ENCODE data around the gene LAMA3. TPM values are rescaled to one million over a fixed set of nuclear protein-coding genes. Genes with fewer than 3 reads are reported as not detected.

LAMA3 gene
- total and polyA plus RNA-seq, 8 donors, result 2.1 to 13.9 (median 5.1) TPM

GRCh38 chr18:23897733-23898132, 208.5 kb downstream of the LAMA3 start:
- intact Hi-C loops (cut with DNase I), result no loop called here
- ATAC-seq (no peak), FAIRE-seq (no peak), DNase-seq (no peak)
- no peaks in the 10 kb centered on the region for H3K27me3 ChIP-seq
- 74 to 75% methylated on average over 5 of the region's 5 CpGs for WGBS, 2 donors
- H3K27ac ChIP-seq, result no peak overlapping the region
- no peak overlapping the region for H3K4me3 ChIP-seq
- H3K36me3 ChIP-seq, result no peaks in the 10 kb centered on the region
- no peak for TF ChIP-seq CTCF (IDR thresholded peaks at IDR 0.05)
- H3K4me1 ChIP-seq, result no peaks in the 10 kb centered on the region
- no peaks in the 10 kb centered on the region for H3K9me3 ChIP-seq

DNA sequence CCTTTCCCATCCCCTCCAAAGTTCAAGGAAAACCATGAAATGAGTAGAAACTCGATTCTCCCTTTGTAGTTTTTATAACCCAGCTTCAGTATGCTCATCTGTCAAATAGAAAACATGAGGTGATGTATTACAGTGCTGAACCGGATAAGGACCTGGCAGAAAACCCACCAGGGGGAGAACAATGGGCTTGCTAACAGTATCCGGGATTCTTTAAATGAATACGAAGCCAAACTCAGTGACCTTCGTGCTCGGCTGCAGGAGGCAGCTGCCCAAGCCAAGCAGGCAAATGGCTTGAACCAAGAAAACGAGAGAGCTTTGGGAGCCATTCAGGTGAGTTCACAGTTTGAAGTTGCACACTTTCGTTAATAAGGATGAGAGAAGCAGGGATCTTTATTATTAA, 211.7 kb downstream of the LAMA3 start:
- WGBS, 2 donors, result 32 to 49% methylated on average over 8 of the region's 8 CpGs
- intact Hi-C loops (cut with DNase I), result no loop called here
- no peak for FAIRE-seq
- peak overlapping the region in 1 of 4 donors; percentile 10 for H3K27ac ChIP-seq
- no peaks in the 10 kb centered on the region for H3K9me3 ChIP-seq
- peak in 2 of 4 donors; percentile 62 to 64 for ATAC-seq
- peak in 1 of 6 donors; percentile 24 for DNase-seq
- no peak for TF ChIP-seq CTCF (IDR thresholded peaks at IDR 0.05)
- no peak overlapping the region for H3K4me3 ChIP-seq
- H3K36me3 ChIP-seq, result peaks cover 0 to 6% (median 0%) of the 10 kb centered on the region in 3 donors
- H3K4me1 ChIP-seq, result no peaks in the 10 kb centered on the region
- no peaks in the 10 kb centered on the region for H3K27me3 ChIP-seq

- Histone ChIP-seq H3K27ac (no peak overlapping the region), H3K4me3 (no peak overlapping the region), H3K27me3 (no peaks in the 10 kb centered on the region), H3K9me3 (no peaks in the 10 kb centered on the region), H3K4me1 (no peaks in the 10 kb centered on the region), H3K36me3 (peaks cover 0 to 6% (median 0%) of the 10 kb centered on the region in 3 donors)
- ATAC-seq, result no peak
- no peak for TF ChIP-seq CTCF (IDR thresholded peaks at IDR 0.05)
- no peak for DNase-seq
- intact Hi-C loops (cut with DNase I), result no loop called here
- no peak for FAIRE-seq
- 87 to 92% methylated on average over 2 of the region's 2 CpGs for WGBS, 2 donors
Measured at GRCh38 chr18:23902396-23902795, 213.1 kb downstream of the LAMA3 start.

DNA sequence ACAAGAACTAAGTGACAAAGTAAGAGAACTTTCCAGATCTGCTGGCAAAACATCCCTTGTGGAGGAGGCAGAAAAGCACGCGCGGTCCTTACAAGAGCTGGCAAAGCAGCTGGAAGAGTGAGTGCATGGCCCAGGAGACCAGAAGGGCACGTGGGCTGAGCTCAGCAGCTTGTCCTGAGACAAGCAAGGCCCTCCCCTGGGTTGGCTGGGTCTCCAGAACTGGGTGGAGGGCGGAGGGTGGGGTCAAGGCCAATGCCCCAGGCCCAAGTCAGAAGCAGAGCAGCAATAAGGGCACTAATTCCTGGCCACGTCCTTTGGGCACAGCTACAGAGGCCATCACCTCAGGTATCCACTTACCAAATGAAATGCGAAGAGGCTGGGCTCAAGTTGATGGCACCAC, 214.7 kb downstream of the LAMA3 start:
- Histone ChIP-seq H3K27me3 (no peaks in the 10 kb centered on the region), H3K4me3 (no peak overlapping the region), H3K27ac (no peak overlapping the region), H3K9me3 (no peaks in the 10 kb centered on the region), H3K36me3 (peaks cover 0 to 6% (median 0%) of the 10 kb centered on the region in 3 donors), H3K4me1 (no peaks in the 10 kb centered on the region)
- DNase-seq (no peak), ATAC-seq (no peak), FAIRE-seq (no peak)
- intact Hi-C loops (cut with DNase I), result no loop called here
- TF ChIP-seq CTCF (IDR thresholded peaks at IDR 0.05), result no peak
- WGBS, 2 donors, result 85 to 87% methylated on average over 7 of the region's 7 CpGs

GRCh38 chr18:23906658-23907057, 217.4 kb downstream of the LAMA3 start:
- Histone ChIP-seq H3K4me3 (no peak overlapping the region), H3K36me3 (peaks cover 0 to 6% (median 0%) of the 10 kb centered on the region in 3 donors), H3K27ac (no peak overlapping the region), H3K4me1 (no peaks in the 10 kb centered on the region), H3K27me3 (no peaks in the 10 kb centered on the region), H3K9me3 (no peaks in the 10 kb centered on the region)
- no peak for ATAC-seq
- no peak for DNase-seq
- no peak for TF ChIP-seq CTCF (IDR thresholded peaks at IDR 0.05)
- WGBS, 2 donors, result 78 to 79% methylated on average over 2 of the region's 2 CpGs
- FAIRE-seq, result no peak
- intact Hi-C loops (cut with DNase I), result no loop called here
